K562 (cell line): ENCODE data around the gene SNX14.

Experiments used
- CLOCK ChIP-seq: fragments of 250-450 bp; sonication (Bioruptor Pico); IDR thresholded peaks from 2 replicates; pipeline ENCODE4 v1.4.0; 2020; ENCODE audit warnings: mild to moderate bottlenecking, moderate library complexity, borderline replicate concordance
- GABPA ChIP-seq: fragments of 200-800 bp; sonication (Bioruptor generic); conservative IDR thresholded peaks from 2 replicates; pipeline ENCODE4 v1.6.1; 2016; ENCODE audit warnings: low read depth, missing genetic modification characterization, missing compliant biosample characterization
- REST ChIP-seq, 2 experiments: fragments of 450-650 bp; formaldehyde crosslinking in 1 of 2; IDR thresholded peaks; 2 replicates each; pipeline versions ENCODE4 v1.4.0 to v1.6.1; 2014 to 2020; ENCODE audit warnings: mild to moderate bottlenecking in 2 of 2, borderline replicate concordance in 1 of 2, low read depth in 1 of 2
- SIN3A ChIP-seq, 2 experiments: fragments of 150-350 bp in 1 of 2; IDR thresholded peaks; 2 replicates each; pipeline ENCODE4 v1.6.1; 2011 to 2016; ENCODE audit warnings: borderline replicate concordance in 2 of 2, low read depth in 2 of 2, low read length in 2 of 2, mild to moderate bottlenecking in 2 of 2, moderate library complexity in 2 of 2; ENCODE audit not compliant: control insufficient read depth in 1 of 2

- TF ChIP-seq CLOCK (no peak), REST (IDR thresholded peaks at IDR 0.05; ENCODE audit: borderline replicate concordance) (no peak), REST (CRISPR knock-in tag; IDR thresholded peaks at IDR 0.05; ENCODE audit: low read depth) (no peak), SIN3A (IDR thresholded peaks at IDR 0.05; ENCODE audit: borderline replicate concordance in 2 of 2, control insufficient read depth in 1 of 2, low read depth in 2 of 2, low read length in 2 of 2) (no peak), GABPA (no peak)
Measured at GRCh38 chr6:85574932-85575598, 18.6 kb downstream of the SNX14 start.
